ENCODE results near the gene EXD3.
"Not testable (repeated sequence)": the region's sequence is repeated elsewhere in the genome, so short reads cannot be mapped to it uniquely, and the experiment has no call there.

The EXD3 gene

DNA sequence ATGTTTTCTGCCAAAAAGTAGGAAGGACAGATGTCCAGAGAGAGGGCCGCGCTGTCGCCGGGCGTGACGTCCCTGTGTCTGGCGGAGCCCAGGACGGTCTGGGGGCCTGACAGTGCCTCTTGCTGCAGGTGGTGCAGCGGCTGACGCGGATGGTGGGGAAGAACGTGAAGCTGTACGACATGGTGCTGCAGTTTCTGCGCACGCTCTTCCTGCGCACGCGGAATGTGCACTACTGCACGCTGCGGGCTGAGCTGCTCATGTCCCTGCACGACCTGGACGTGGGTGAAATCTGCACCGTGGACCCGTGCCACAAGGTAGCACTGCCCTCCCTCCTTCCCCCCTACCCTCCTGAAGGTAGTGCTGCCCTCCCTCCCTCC is 160.1 kb downstream of the EXD3 start:
- H3K4me3 ChIP-seq (ENCODE audit: low read length): no peak overlapping the region
- no peak for TF ChIP-seq ZNF274 (IDR thresholded peaks at IDR 0.05; ENCODE audit: low read depth, low read length)

DNA sequence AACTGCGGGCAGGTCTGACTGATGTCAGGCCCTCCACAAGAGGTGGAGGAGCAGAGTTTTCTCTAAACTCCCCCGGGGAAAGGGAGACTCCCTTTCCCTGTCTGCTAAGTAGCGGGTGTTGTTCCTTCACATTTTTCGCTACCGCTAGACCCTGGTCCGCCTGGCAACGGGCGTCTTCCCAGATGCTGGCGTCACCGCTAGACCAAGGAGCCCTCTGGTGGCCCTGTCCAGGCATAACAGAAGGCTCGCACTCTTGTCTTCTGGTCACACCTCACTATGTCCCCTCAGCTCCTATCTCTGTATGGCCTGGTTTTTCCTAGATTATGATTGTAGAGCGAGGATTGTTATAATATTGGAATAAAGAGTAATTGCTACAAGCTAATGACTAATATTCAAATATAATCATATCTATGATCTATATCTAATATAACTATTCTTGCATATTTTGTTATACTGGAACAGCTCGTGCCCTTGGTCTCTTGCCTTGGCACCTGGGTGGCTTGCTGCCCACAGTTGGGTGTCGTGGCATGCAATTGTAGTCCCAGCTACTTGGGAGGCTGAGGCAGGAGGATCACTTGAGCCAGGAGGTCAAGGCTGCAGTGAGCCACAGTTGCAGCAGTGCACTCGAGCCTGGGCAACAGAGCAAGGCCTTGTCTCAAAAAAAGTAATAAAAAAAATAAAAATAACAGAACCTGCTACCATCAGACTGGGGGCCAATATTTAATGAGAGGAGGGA is 160.6 kb downstream of the EXD3 start:
- H3K4me3 ChIP-seq (ENCODE audit: low read length): not testable (repeated sequence)

Measured in GM08714 (cell line).